ENCODE results near the gene NADSYN1. TPM values are rescaled to one million over a fixed set of nuclear protein-coding genes. Genes with fewer than 3 reads are reported as not detected.

Gene NADSYN1
- total RNA-seq, 2 experiments from 2014 or later, result 106 to 112 TPM

GRCh38 chr11:71437879-71438278, 15.1 kb upstream of the NADSYN1 start:
- Mint-ChIP-seq H3K27ac (no peak overlapping the region), H3K9me3 (no peaks in the 10 kb centered on the region), H3K27me3 (no peaks in the 10 kb centered on the region), H3K4me3 (no peak overlapping the region), H3K4me1 (ENCODE audit: low read depth) (no peaks in the 10 kb centered on the region), H3K36me3 (ENCODE audit: low read depth) (peaks cover 55% of the 10 kb centered on the region)
- no peak for DNase-seq
- ATAC-seq (ENCODE audit: poor library complexity), result no peak
- Histone ChIP-seq H3K27me3 (ENCODE audit: control insufficient read depth in 1 of 2, insufficient read depth in 2 of 2, low read length in 2 of 2) (no peaks in the 10 kb centered on the region), H3K27ac (ENCODE audit: low read depth in 1 of 2, low read length in 2 of 2) (no peak overlapping the region), H3K36me3 (ENCODE audit: insufficient read depth, low read length) (peaks cover 37% of the 10 kb centered on the region), H3K4me3 (ENCODE audit: low read length) (no peak overlapping the region), H3K4me1 (ENCODE audit: insufficient read depth, low read length) (no peaks in the 10 kb centered on the region), H3K9me3 (ENCODE audit: control insufficient read depth in 1 of 2, insufficient read depth in 1 of 2, low read length in 2 of 2) (no peaks in the 10 kb centered on the region)
- ChIA-PET CTCF (no interaction called here), POLR2A (no interaction called here)
- no peak for TF ChIP-seq CTCF (IDR thresholded peaks at IDR 0.05)
- intact Hi-C loops (cut with DNase I, micrococcal nuclease), result no loop called here

GRCh38 chr11:71438650-71439049, 14.4 kb upstream of the NADSYN1 start:
- Mint-ChIP-seq H3K9me3 (no peaks in the 10 kb centered on the region), H3K36me3 (ENCODE audit: low read depth) (peaks cover 57% of the 10 kb centered on the region), H3K27me3 (no peaks in the 10 kb centered on the region), H3K4me3 (no peak overlapping the region), H3K4me1 (ENCODE audit: low read depth) (no peaks in the 10 kb centered on the region), H3K27ac (no peak overlapping the region)
- TF ChIP-seq CTCF (IDR thresholded peaks at IDR 0.05), result no peak
- Histone ChIP-seq H3K9me3 (ENCODE audit: control insufficient read depth in 1 of 2, insufficient read depth in 1 of 2, low read length in 2 of 2) (no peaks in the 10 kb centered on the region), H3K36me3 (ENCODE audit: insufficient read depth, low read length) (peaks cover 43% of the 10 kb centered on the region), H3K4me1 (ENCODE audit: insufficient read depth, low read length) (no peaks in the 10 kb centered on the region), H3K4me3 (ENCODE audit: low read length) (no peak overlapping the region), H3K27me3 (ENCODE audit: control insufficient read depth in 1 of 2, insufficient read depth in 2 of 2, low read length in 2 of 2) (no peaks in the 10 kb centered on the region), H3K27ac (ENCODE audit: low read depth in 1 of 2, low read length in 2 of 2) (no peak overlapping the region)
- intact Hi-C loops (cut with DNase I, micrococcal nuclease), result no loop called here
- DNase-seq, result no peak
- ChIA-PET CTCF (no interaction called here), POLR2A (no interaction called here)
- no peak for ATAC-seq (ENCODE audit: poor library complexity)

GRCh38 chr11:71440021-71440755, 12.8 kb upstream of the NADSYN1 start:
- CTCF ChIA-PET, result no interaction called here
- Mint-ChIP-seq H3K9me3 (no peaks in the 10 kb centered on the region), H3K27me3 (no peaks in the 10 kb centered on the region), H3K4me1 (ENCODE audit: low read depth) (no peaks in the 10 kb centered on the region), H3K4me3 (no peak overlapping the region), H3K36me3 (ENCODE audit: low read depth) (peaks cover 65% of the 10 kb centered on the region), H3K27ac (no peak overlapping the region)
- POLR2A ChIA-PET, result no interaction called here
- H3K9me3 ChIP-seq (ENCODE audit: control insufficient read depth in 1 of 2, insufficient read depth in 1 of 2, low read length in 2 of 2), result no peaks in the 10 kb centered on the region
- no peaks in the 10 kb centered on the region for H3K4me1 ChIP-seq (ENCODE audit: insufficient read depth, low read length)
- no peak for TF ChIP-seq CTCF (IDR thresholded peaks at IDR 0.05)
- H3K27ac ChIP-seq (ENCODE audit: low read depth in 1 of 2, low read length in 2 of 2), result no peak overlapping the region
- H3K27me3 ChIP-seq (ENCODE audit: control insufficient read depth in 1 of 2, insufficient read depth in 2 of 2, low read length in 2 of 2), result no peaks in the 10 kb centered on the region
- H3K36me3 ChIP-seq (ENCODE audit: insufficient read depth, low read length), result peaks cover 45% of the 10 kb centered on the region
- H3K4me3 ChIP-seq (ENCODE audit: low read length), result no peak overlapping the region
- intact Hi-C loops (cut with DNase I, micrococcal nuclease), result no loop called here
- no peak for ATAC-seq (ENCODE audit: poor library complexity)
- DNase-seq, result no peak

All from CD4-positive, alpha-beta T cell (primary cell).